ENCODE results near the gene TCTA. TPM values are rescaled to one million over a fixed set of nuclear protein-coding genes. Genes with fewer than 3 reads are reported as not detected.
A peak's percentile ranks its signal among the peaks of the same experiment; 100 is the strongest.

The TCTA gene
- total RNA-seq, 1 experiment from 2014 or later: 12.0 TPM

- no peaks in the 10 kb centered on the region for H3K27me3 ChIP-seq (replicated peaks; ENCODE audit: insufficient read depth, low read depth, low read length, poor library complexity)
- no peak for DNase-seq (ENCODE audit: low spot score)
- H3K9me3 ChIP-seq (ENCODE audit: low read depth, low read length, poor library complexity, severe bottlenecking): no peaks in the 10 kb centered on the region
- intact Hi-C loops (cut with micrococcal nuclease; ENCODE audit: unreplicated experiment): loop anchor here (10.0 kb wide), 1 partner anchor 55 kb away; the partner anchor contains the start of gene GPX1
- peak overlapping the region; percentile 84 for H3K4me3 ChIP-seq (ENCODE audit: low read depth, low read length, poor library complexity, severe bottlenecking)
- no peaks in the 10 kb centered on the region for H3K36me3 ChIP-seq (ENCODE audit: insufficient read depth, low read length, poor library complexity, severe bottlenecking)
- ChIA-PET CTCF (interaction anchor here (0.5 kb wide), 1 partner anchor 60 kb away, joined by 4 read pairs; the partner anchor contains the start of gene DAG1), POLR2A (ENCODE audit: low non-redundant PET) (no interaction called here)
- TF ChIP-seq CTCF (conservative IDR thresholded peaks at IDR 0.05; ENCODE audit: low read depth, low read length) (no peak), EZH2 (IDR thresholded peaks at IDR 0.05; ENCODE audit: borderline replicate concordance, low read depth, low read length, poor library complexity, severe bottlenecking) (no peak)
- TSS peak; percentile 59 for BruUV-seq (replicated peaks)
- H3K4me1 ChIP-seq (ENCODE audit: insufficient read depth, low read length, poor library complexity, severe bottlenecking): no peaks in the 10 kb centered on the region
- H3K27ac ChIP-seq (ENCODE audit: low read depth, low read length, poor library complexity, severe bottlenecking): peak overlapping the region; percentile 91
These were observed 2.0 kb upstream of the TCTA start for GRCh38 chr3:49410066-49410845.

DNA sequence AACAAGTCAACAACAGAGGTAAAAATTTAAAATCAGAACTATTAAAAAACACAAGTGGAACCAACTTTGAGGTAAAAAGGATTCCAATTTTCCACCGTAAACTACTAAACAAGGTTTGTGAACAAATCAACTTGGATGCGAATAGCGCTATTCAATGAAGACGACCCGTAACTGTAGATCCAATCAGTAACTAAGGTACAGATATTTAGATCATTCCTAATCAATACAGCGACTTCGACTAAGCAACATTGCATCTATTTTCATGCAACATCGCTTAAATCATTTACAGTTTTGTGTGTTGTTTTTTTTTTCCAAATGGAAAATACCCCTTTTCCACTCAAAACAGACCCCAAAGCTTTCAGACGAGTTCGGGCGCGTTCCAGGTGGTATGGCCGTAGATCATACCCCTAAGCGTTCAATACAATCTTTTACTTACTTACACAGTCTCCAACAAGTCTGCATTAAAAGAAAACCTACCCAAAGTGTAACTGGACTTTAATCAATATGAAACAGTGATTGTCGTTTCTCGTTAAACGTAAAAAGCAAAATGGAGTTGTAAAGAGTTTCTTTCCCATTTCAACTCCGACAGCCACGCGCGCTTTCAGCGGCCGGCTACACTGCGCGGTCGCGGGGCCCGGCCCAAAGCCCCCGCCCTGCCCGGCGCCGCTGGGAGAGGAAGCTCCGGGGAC is 1.2 kb upstream of the TCTA start:
- ChIA-PET POLR2A (ENCODE audit: low non-redundant PET) (no interaction called here), CTCF (no interaction called here)
- TF ChIP-seq EZH2 (IDR thresholded peaks at IDR 0.05; ENCODE audit: borderline replicate concordance, low read depth, low read length, poor library complexity, severe bottlenecking): no peak
- no peak for TF ChIP-seq CTCF (conservative IDR thresholded peaks at IDR 0.05; ENCODE audit: low read depth, low read length)
- no TSS peak for BruUV-seq (replicated peaks)
- H3K4me1 ChIP-seq (ENCODE audit: insufficient read depth, low read length, poor library complexity, severe bottlenecking): no peaks in the 10 kb centered on the region
- H3K4me3 ChIP-seq (ENCODE audit: low read depth, low read length, poor library complexity, severe bottlenecking): peak overlapping the region; percentile 84
- H3K27me3 ChIP-seq (replicated peaks; ENCODE audit: insufficient read depth, low read depth, low read length, poor library complexity): no peaks in the 10 kb centered on the region
- H3K36me3 ChIP-seq (ENCODE audit: insufficient read depth, low read length, poor library complexity, severe bottlenecking): no peaks in the 10 kb centered on the region
- DNase-seq (ENCODE audit: low spot score): peak; percentile 6
- intact Hi-C loops (cut with micrococcal nuclease; ENCODE audit: unreplicated experiment): loop anchor here (10.0 kb wide), 1 partner anchor 56 kb away; the partner anchor contains the start of gene GPX1
- H3K27ac ChIP-seq (ENCODE audit: low read depth, low read length, poor library complexity, severe bottlenecking): peak overlapping the region; percentile 91
- H3K9me3 ChIP-seq (ENCODE audit: low read depth, low read length, poor library complexity, severe bottlenecking): no peaks in the 10 kb centered on the region

DNA sequence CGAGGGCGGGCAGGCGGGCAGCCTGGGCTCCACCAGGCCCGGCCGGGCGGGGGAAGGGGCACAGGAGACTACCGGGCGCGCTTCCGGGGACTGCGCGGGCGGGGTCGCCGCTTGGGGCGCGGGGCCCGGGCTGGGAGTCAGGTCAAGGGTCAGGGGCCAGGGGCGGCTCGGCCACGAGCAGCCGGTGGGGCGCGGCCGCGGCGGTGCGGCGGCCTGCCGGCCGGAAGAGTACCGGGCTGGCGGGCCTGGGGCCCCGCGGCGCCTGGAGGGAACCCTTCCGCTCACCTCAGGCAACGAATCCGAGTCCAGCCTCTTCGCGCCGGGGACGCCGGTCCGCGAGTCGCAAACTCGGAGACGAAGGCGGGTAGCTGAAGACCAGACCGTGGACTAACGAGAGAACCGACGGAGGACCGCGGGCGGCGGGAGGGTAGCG is 672 bp upstream of the TCTA start:
- no TSS peak for BruUV-seq (replicated peaks)
- ChIA-PET CTCF (no interaction called here), POLR2A (ENCODE audit: low non-redundant PET) (interaction anchor here (0.8 kb wide), 1 partner anchor 318 kb away, joined by 4 read pairs; the partner anchor contains the start of gene QRICH1)
- H3K4me1 ChIP-seq (ENCODE audit: insufficient read depth, low read length, poor library complexity, severe bottlenecking): no peaks in the 10 kb centered on the region
- intact Hi-C loops (cut with micrococcal nuclease; ENCODE audit: unreplicated experiment): loop anchor here (10.0 kb wide), 1 partner anchor 57 kb away; the partner anchor contains the start of gene GPX1
- H3K9me3 ChIP-seq (ENCODE audit: low read depth, low read length, poor library complexity, severe bottlenecking): no peaks in the 10 kb centered on the region
- TF ChIP-seq CTCF (conservative IDR thresholded peaks at IDR 0.05; ENCODE audit: low read depth, low read length) (no peak), EZH2 (IDR thresholded peaks at IDR 0.05; ENCODE audit: borderline replicate concordance, low read depth, low read length, poor library complexity, severe bottlenecking) (no peak)
- no peaks in the 10 kb centered on the region for H3K36me3 ChIP-seq (ENCODE audit: insufficient read depth, low read length, poor library complexity, severe bottlenecking)
- DNase-seq (ENCODE audit: low spot score): no peak
- H3K27me3 ChIP-seq (replicated peaks; ENCODE audit: insufficient read depth, low read depth, low read length, poor library complexity): no peaks in the 10 kb centered on the region
- H3K4me3 ChIP-seq (ENCODE audit: low read depth, low read length, poor library complexity, severe bottlenecking): peak overlapping the region; percentile 84
- peak overlapping the region; percentile 91 for H3K27ac ChIP-seq (ENCODE audit: low read depth, low read length, poor library complexity, severe bottlenecking)
